Ishikawa (cell line): ENCODE results near the gene NRXN3.

ENCODE experiments used
- CEBPB ChIP-seq: IDR thresholded peaks from 2 replicates; pipeline ENCODE4 v1.6.1; 2012
- CREB1 ChIP-seq: IDR thresholded peaks from 2 replicates; pipeline ENCODE4 v1.6.1; 2012; ENCODE audit warnings: low read depth
- EGR1 ChIP-seq: IDR thresholded peaks from 2 replicates; pipeline ENCODE4 v1.6.1; 2012
- EP300 ChIP-seq: IDR thresholded peaks from 2 replicates; pipeline ENCODE4 v1.6.1; 2012; ENCODE audit warnings: borderline replicate concordance
- FOXM1 ChIP-seq: IDR thresholded peaks from 2 replicates; pipeline ENCODE4 v1.6.1; 2012; ENCODE audit warnings: low read depth, borderline replicate concordance
- MAX ChIP-seq: IDR thresholded peaks from 2 replicates; pipeline ENCODE4 v1.6.1; 2012
- NFIC ChIP-seq: IDR thresholded peaks from 2 replicates; pipeline ENCODE4 v1.6.1; 2012
- RAD21 ChIP-seq: IDR thresholded peaks from 2 replicates; pipeline ENCODE4 v1.6.1; 2012; ENCODE audit warnings: low read depth
- TAF1 ChIP-seq: IDR thresholded peaks from 2 replicates; pipeline ENCODE4 v1.6.1; 2012; ENCODE audit warnings: low read depth, mild to moderate bottlenecking
- TCF12 ChIP-seq: IDR thresholded peaks from 2 replicates; pipeline ENCODE4 v1.6.1; 2012; ENCODE audit warnings: low read depth
- TEAD4 ChIP-seq: IDR thresholded peaks from 2 replicates; pipeline ENCODE4 v1.6.1; 2012
- YY1 ChIP-seq: IDR thresholded peaks from 2 replicates; pipeline ENCODE4 v1.6.1; 2012; ENCODE audit warnings: low read depth
- ZBTB7A ChIP-seq: IDR thresholded peaks from 2 replicates; pipeline ENCODE4 v1.6.1; 2012; ENCODE audit warnings: low read depth
- TF ChIP-seq, protein P1 (sequence below): IDR thresholded peaks from 2 replicates; pipeline ENCODE4 v1.6.1; 2012
- TF ChIP-seq, protein P2 (sequence below): IDR thresholded peaks from 2 replicates; pipeline ENCODE4 v1.6.1; 2012; ENCODE audit warnings: low read depth, mild to moderate bottlenecking

The NRXN3 gene

DNA sequence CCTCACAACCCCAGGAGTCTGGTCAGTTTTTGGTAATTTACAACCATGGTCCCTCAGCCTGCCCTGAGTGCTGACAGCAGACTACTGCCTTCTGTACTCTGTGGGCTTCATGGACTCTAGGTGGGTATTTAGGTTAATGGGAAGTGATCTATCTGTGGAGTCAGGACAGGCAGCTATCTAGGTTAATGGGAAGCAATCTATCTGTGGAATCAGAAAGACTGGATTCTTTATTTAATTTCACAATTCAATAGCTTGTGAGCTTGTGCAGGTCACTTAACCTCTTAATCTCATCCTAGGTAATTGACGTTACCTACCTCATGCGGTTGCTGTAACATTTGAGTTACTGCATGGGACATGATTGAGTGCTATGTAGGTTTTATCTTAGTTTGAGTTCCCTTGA, 777.5 kb downstream of the NRXN3 start:
- no peak for TF ChIP-seq EGR1
- no peak for TF ChIP-seq CREB1
- TF ChIP-seq MAX: no peak
- TF ChIP-seq TEAD4: no peak

GRCh38 chr14:78950649-78951048, 780.5 kb downstream of the NRXN3 start:
- TF ChIP-seq, protein P1, sequence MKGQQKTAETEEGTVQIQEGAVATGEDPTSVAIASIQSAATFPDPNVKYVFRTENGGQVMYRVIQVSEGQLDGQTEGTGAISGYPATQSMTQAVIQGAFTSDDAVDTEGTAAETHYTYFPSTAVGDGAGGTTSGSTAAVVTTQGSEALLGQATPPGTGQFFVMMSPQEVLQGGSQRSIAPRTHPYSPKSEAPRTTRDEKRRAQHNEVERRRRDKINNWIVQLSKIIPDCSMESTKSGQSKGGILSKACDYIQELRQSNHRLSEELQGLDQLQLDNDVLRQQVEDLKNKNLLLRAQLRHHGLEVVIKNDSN: no peak
- TF ChIP-seq RAD21 (no peak), YY1 (no peak), MAX (no peak), TAF1 (no peak), EGR1 (no peak)

GRCh38 chr14:78951602-78952001, 781.4 kb downstream of the NRXN3 start:
- no peak for TF ChIP-seq EGR1
- TF ChIP-seq MAX: no peak
- no peak for TF ChIP-seq RAD21
- TF ChIP-seq FOXM1: no peak
- no peak for TF ChIP-seq CEBPB
- TF ChIP-seq TCF12: no peak
- no peak for TF ChIP-seq YY1
- TF ChIP-seq CREB1: no peak
- no peak for TF ChIP-seq ZBTB7A

DNA sequence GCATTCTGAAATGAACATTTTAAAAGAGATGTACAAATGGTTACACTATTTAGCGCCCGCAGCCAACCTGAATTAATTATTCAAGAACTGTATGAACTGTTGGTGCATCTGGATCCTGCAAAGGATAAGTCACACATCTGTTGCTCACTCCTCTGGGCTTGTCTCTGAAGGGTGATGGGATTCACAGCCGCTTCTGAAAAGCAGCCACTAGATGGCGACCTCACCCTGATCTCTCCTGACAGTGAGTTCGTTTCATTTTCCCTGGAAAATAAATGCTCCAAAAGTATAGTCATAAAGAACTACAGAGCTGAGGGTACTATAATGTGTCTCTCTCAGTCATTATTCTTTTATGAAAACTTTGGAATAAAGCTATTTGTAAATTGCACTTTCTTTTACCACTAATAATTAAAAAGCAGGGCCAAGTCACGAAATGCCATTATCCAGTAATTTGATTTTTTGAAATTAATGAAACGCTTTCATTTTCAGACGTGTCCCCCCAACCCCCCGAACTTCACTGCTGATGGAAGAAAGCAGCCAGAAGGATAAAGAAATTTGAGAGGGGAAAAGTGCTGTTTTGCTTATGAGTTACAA, 789.6 kb downstream of the NRXN3 start:
- TF ChIP-seq RAD21 (peak; percentile 52), TCF12 (no peak)

GRCh38 chr14:78967111-78967809, 797.1 kb downstream of the NRXN3 start:
- TF ChIP-seq CREB1: no peak
- TF ChIP-seq, protein P2, sequence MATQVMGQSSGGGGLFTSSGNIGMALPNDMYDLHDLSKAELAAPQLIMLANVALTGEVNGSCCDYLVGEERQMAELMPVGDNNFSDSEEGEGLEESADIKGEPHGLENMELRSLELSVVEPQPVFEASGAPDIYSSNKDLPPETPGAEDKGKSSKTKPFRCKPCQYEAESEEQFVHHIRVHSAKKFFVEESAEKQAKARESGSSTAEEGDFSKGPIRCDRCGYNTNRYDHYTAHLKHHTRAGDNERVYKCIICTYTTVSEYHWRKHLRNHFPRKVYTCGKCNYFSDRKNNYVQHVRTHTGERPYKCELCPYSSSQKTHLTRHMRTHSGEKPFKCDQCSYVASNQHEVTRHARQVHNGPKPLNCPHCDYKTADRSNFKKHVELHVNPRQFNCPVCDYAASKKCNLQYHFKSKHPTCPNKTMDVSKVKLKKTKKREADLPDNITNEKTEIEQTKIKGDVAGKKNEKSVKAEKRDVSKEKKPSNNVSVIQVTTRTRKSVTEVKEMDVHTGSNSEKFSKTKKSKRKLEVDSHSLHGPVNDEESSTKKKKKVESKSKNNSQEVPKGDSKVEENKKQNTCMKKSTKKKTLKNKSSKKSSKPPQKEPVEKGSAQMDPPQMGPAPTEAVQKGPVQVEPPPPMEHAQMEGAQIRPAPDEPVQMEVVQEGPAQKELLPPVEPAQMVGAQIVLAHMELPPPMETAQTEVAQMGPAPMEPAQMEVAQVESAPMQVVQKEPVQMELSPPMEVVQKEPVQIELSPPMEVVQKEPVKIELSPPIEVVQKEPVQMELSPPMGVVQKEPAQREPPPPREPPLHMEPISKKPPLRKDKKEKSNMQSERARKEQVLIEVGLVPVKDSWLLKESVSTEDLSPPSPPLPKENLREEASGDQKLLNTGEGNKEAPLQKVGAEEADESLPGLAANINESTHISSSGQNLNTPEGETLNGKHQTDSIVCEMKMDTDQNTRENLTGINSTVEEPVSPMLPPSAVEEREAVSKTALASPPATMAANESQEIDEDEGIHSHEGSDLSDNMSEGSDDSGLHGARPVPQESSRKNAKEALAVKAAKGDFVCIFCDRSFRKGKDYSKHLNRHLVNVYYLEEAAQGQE: no peak
- no peak for TF ChIP-seq NFIC
- TF ChIP-seq, protein P1: no peak
- TF ChIP-seq RAD21: no peak
- TF ChIP-seq TEAD4: no peak

GRCh38 chr14:78968265-78968664, 798.1 kb downstream of the NRXN3 start:
- TF ChIP-seq MAX (no peak), CREB1 (no peak), TCF12 (no peak), FOXM1 (no peak), EP300 (no peak), CEBPB (no peak), NFIC (no peak)
- TF ChIP-seq, protein P2: no peak

DNA sequence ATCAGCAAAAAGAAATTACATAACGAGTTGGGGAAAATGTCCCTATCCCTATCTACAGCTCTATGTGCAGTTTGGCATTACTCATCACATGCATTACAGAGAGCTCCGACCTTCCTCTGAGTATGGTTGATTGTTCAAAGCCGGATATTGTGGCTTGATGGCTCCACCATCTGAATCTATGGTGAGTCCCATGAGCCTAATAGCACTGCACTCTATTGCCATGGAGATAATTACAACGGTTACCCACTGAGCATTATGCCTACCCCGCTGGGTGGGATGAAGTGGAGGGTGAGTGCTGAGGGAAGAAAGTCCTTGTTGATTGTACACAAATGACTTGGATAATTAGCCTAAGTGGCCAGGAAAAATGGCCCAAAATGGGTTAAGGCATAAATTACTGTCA, 800.5 kb downstream of the NRXN3 start:
- no peak for TF ChIP-seq TAF1
- TF ChIP-seq CREB1: no peak
- TF ChIP-seq NFIC: no peak
- TF ChIP-seq TCF12: no peak
- TF ChIP-seq, protein P1: no peak
- no peak for TF ChIP-seq ZBTB7A
- TF ChIP-seq CEBPB: no peak
